BJ (cell line): ENCODE results near the gene ESF1. TPM values are rescaled to one million over a fixed set of nuclear protein-coding genes. Genes with fewer than 3 reads are reported as not detected.
A peak's percentile ranks its signal among the peaks of the same experiment; 100 is the strongest.

Experiments
- CTCF ChIA-PET: fragments of 350-600 bp; formaldehyde crosslinking; extraction: SDS; loops from one replicate; lab custom pipeline; 2021; ENCODE audit warnings: antibody characterized with exemption, inconsistent platforms; lab: Yijun Ruan, JAX
- POLR2A ChIA-PET: fragments of 300-600 bp; sonication (Branson Sonifier 250); formaldehyde crosslinking; extraction: SDS; loops from one replicate; lab custom pipeline; 2021; ENCODE audit warnings: antibody characterized with exemption; lab: Charles Lee
- DNase-seq: peaks from one replicate; pipeline ENCODE4 v3.0.0-alpha.2; 2011; ENCODE audit warnings: low read depth
- H3K27me3 ChIP-seq: 2 replicates; pipeline ENCODE4 v1.6.0; 2011; ENCODE audit warnings: low read length; ENCODE audit not compliant: control insufficient read depth, insufficient read depth
- H3K36me3 ChIP-seq: 2 replicates; pipeline ENCODE4 v1.5.1; 2011; ENCODE audit warnings: low read length; ENCODE audit not compliant: control insufficient read depth, insufficient read depth
- H3K4me3 ChIP-seq: 2 replicates; pipeline ENCODE4 v1.5.1; 2011; ENCODE audit warnings: low read depth, mild to moderate bottlenecking, control low read depth, low read length
- CTCF ChIP-seq: IDR thresholded peaks from 2 replicates; pipeline ENCODE4 v1.5.1; 2011; ENCODE audit warnings: low read depth, mild to moderate bottlenecking, control low read depth, inconsistent platforms, low read length, moderate library complexity; ENCODE audit not compliant: insufficient read depth
- polyA minus RNA-seq: library from RNA; depleted of rRNA, polyadenylated mRNA; stranded (reverse); fragments of >200 nt; gene quantifications from 2 replicates; pipeline ENCODE4 v1.2.3, GENCODE V29; 2011; rRNA and poly(A)+ RNA removed
- polyA plus RNA-seq: library from polyadenylated mRNA; depleted of rRNA; stranded (reverse); fragments of >200 nt; gene quantifications from 2 replicates; pipeline ENCODE4 v1.2.3, GENCODE V29; 2011; rRNA removed

Gene ESF1
- polyA plus RNA-seq (0.76 and 2.8 TPM in 2 replicates), polyA minus RNA-seq (0.14 and 1.3 TPM in 2 replicates)

- Histone ChIP-seq H3K27me3 (no peaks in the 10 kb centered on the region), H3K36me3 (peaks cover 9% of the 10 kb centered on the region), H3K4me3 (peak within 1 kb of the TSS; percentile 85)
- peak; percentile 85 for DNase-seq
- CTCF ChIA-PET = interaction anchor here (0.9 to 2.6 kb wide), 5 partner anchors 8 to 484 kb away, joined by 3 to 12 read pairs (median 4); no protein-coding TSS in a partner anchor
- POLR2A ChIA-PET = interaction anchor here (0.5 to 0.6 kb wide), 2 partner anchors 170 to 180 kb away, joined by 3 read pairs; no protein-coding TSS in a partner anchor
- no peak for TF ChIP-seq CTCF
These were observed at the start of gene ESF1, which contains the start of gene NDUFAF5 for GRCh38 chr20:13784893-13785715. Gene ESF1, minus strand, starts transcription at chr20:13784919. Its CDS starts 1,779 bp downstream, at chr20:13783140. Gene NDUFAF5, plus strand, starts transcription at chr20:13785028. Its CDS starts 41 bp downstream, at chr20:13785069.

- ChIA-PET CTCF (interaction anchor here (0.9 to 2.3 kb wide), 3 partner anchors 9 to 20 kb away, joined by 3 to 9 read pairs (median 3); no protein-coding TSS in a partner anchor), POLR2A (no interaction called here)
- Histone ChIP-seq H3K27me3 (no peaks in the 10 kb centered on the region; the same call in 1 of the 2 replicates), H3K4me3 (no peak overlapping the region), H3K36me3 (no peaks in the 10 kb centered on the region)
- no peak for DNase-seq
- TF ChIP-seq CTCF = no peak
These were observed 46.8 kb upstream of the ESF1 start for GRCh38 chr20:13831476-13831875.

GRCh38 chr20:13825465-13825864 lies 40.7 kb upstream of the ESF1 start:
- no peak overlapping the region for H3K4me3 ChIP-seq
- no peaks in the 10 kb centered on the region for H3K36me3 ChIP-seq
- no peaks in the 10 kb centered on the region; the same call in 1 of the 2 replicates for H3K27me3 ChIP-seq
- TF ChIP-seq CTCF = no peak
- ChIA-PET POLR2A (no interaction called here), CTCF (interaction anchor here (1.1 to 1.6 kb wide), 2 partner anchors 30 to 229 kb away, joined by 3 read pairs; no protein-coding TSS in a partner anchor)
- DNase-seq = no peak

- TF ChIP-seq CTCF = no peak
- no peaks in the 10 kb centered on the region for H3K36me3 ChIP-seq
- ChIA-PET CTCF (interaction anchor here (0.7 to 1.7 kb wide), 3 partner anchors 9 to 230 kb away, joined by 3 to 5 read pairs (median 4); no protein-coding TSS in a partner anchor), POLR2A (no interaction called here)
- H3K27me3 ChIP-seq = no peaks in the 10 kb centered on the region; the same call in 1 of the 2 replicates
- H3K4me3 ChIP-seq = no peak overlapping the region
- DNase-seq = no peak
These were observed 39.7 kb upstream of the ESF1 start for GRCh38 chr20:13824459-13824858.

GRCh38 chr20:13822459-13822858 lies 37.7 kb upstream of the ESF1 start:
- H3K4me3 ChIP-seq = no peak overlapping the region
- H3K36me3 ChIP-seq = no peaks in the 10 kb centered on the region
- H3K27me3 ChIP-seq = no peaks in the 10 kb centered on the region; the same call in 1 of the 2 replicates
- CTCF ChIA-PET = interaction anchor here (0.7 to 8.1 kb wide), 4 partner anchors 9 to 232 kb away, joined by 3 to 61 read pairs (median 4); no protein-coding TSS in a partner anchor
- no peak for TF ChIP-seq CTCF
- POLR2A ChIA-PET = no interaction called here
- no peak for DNase-seq
